GM13977 (cell line): ENCODE data around the gene SESN1.

Experiments
- DNase-seq: peaks from one replicate; pipeline ENCODE4 v3.0.0; 2012; ENCODE audit warnings: low spot score
- in situ Hi-C: fragments of 300-500 bp; cut with MboI; formaldehyde crosslinking; loops from one replicate; pipeline ENCODE4 v1.12.0; 2022; ENCODE audit warnings: low sequenced_read_pairs, low pct_unique_long_range_greater_than_20kb, mixed read lengths, inconsistent platforms; ENCODE audit not compliant: unreplicated experiment
- TF ChIP-seq, protein P1 (sequence below): IDR thresholded peaks from 2 replicates; pipeline ENCODE4 v1.5.1; 2012; ENCODE audit warnings: mild to moderate bottlenecking, control low read depth; ENCODE audit not compliant: insufficient read depth; ENCODE audit errors: extremely low read depth, missing control alignments

SESN1 gene

DNA sequence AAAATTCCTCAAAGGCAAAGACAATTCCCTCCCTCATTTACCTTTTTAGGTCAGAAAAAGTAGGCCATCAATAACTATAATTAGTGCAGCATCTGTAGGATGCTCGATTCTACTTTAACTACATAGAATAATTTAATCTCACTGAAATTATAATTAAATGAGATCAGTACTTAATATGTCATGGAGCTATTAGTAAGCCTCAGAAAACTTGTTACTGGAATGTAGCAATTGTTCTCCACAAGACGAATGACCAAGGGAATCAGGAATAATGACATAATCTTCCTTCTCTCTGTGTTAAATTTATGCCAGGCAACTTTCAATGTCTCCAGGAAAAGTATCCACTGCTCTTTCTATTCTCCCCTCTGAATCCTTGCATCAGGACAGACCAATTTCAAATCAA lies 34.1 kb downstream of the SESN1 start:
- TF ChIP-seq, protein P1, sequence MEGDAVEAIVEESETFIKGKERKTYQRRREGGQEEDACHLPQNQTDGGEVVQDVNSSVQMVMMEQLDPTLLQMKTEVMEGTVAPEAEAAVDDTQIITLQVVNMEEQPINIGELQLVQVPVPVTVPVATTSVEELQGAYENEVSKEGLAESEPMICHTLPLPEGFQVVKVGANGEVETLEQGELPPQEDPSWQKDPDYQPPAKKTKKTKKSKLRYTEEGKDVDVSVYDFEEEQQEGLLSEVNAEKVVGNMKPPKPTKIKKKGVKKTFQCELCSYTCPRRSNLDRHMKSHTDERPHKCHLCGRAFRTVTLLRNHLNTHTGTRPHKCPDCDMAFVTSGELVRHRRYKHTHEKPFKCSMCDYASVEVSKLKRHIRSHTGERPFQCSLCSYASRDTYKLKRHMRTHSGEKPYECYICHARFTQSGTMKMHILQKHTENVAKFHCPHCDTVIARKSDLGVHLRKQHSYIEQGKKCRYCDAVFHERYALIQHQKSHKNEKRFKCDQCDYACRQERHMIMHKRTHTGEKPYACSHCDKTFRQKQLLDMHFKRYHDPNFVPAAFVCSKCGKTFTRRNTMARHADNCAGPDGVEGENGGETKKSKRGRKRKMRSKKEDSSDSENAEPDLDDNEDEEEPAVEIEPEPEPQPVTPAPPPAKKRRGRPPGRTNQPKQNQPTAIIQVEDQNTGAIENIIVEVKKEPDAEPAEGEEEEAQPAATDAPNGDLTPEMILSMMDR: no peak
- in situ Hi-C loops: loop anchor here (10.0 kb wide), 1 partner anchor 516 kb away; no protein-coding TSS in a partner anchor
- DNase-seq: no peak

- in situ Hi-C loops: loop anchor here (10.0 kb wide), 1 partner anchor 515 kb away; no protein-coding TSS in a partner anchor
Measured at GRCh38 chr6:109059571-109060021, 35.0 kb downstream of the SESN1 start.

GRCh38 chr6:109059153-109059552 lies 35.5 kb downstream of the SESN1 start:
- TF ChIP-seq, protein P1: no peak
- in situ Hi-C loops: no loop called here
- no peak for DNase-seq

More at GRCh38 chr6:109059571-109060021, 35.0 kb downstream of the SESN1 start:
- peak; percentile 34 for DNase-seq
- TF ChIP-seq, protein P1: no peak

- TF ChIP-seq, protein P1: no peak
- in situ Hi-C loops: no loop called here
- no peak for DNase-seq
Measured at GRCh38 chr6:109058620-109059019, 36.0 kb downstream of the SESN1 start.

DNA sequence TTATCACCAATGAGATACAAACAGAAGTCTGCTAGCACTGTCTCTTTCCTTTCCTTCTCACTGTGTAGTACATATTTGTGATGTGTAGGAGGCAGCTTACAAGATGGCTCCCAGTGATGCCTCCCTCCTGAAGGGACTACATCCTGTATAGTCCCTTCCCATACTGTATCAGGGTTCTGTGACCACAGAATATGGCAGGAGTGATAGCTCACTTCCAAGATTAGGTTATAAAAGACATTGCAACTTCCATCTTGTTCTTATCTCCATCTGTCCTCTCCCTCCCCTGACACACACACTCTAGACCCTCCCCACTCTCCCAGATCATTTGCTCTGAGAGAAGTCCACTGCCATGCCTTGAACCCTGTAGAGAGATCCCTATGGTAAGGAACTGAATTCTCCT lies 38.0 kb downstream of the SESN1 start:
- in situ Hi-C loops: no loop called here
- DNase-seq: no peak
- TF ChIP-seq, protein P1: no peak

DNA sequence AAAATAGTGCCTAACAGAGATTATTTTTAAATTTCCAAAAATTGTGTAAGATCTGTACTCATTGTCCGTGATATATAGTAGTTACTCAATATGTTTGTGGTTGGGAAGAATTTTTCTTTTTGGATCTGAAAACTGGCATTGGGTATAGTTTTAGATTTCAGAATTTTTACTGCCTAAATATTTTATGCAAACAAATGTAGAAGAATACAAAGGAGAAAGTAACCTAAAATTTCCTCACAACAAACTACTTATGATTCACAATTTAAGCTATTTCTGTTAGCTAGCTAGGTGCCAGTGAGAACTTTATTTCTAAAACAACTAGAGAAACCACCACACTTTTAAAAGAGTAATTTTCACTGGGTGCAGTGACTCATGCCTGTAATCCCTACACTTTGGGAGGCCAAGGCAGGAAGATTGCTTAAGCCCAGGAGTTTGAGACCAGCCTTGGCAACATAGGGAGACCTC lies 38.8 kb downstream of the SESN1 start:
- in situ Hi-C loops: no loop called here
- no peak for DNase-seq
- TF ChIP-seq, protein P1: no peak
